Skeletal muscle satellite cell (primary cell): ENCODE results near the gene MAN2A1. TPM values are rescaled to one million over a fixed set of nuclear protein-coding genes. Genes with fewer than 3 reads are reported as not detected.
A peak's percentile ranks its signal among the peaks of the same experiment; 100 is the strongest.

Experiments
- H3K27me3 ChIP-seq: 2 replicates; pipeline ENCODE4 v1.7.0; 2013; ENCODE audit warnings: low read length; ENCODE audit not compliant: control insufficient read depth, insufficient read depth
- H3K36me3 ChIP-seq: 2 replicates; pipeline ENCODE4 v1.7.0; 2013; ENCODE audit warnings: mild to moderate bottlenecking, control low read depth, low read length; ENCODE audit not compliant: insufficient read depth
- H3K4me1 ChIP-seq: 2 replicates; pipeline ENCODE4 v1.7.0; 2013; ENCODE audit warnings: low read length; ENCODE audit not compliant: control insufficient read depth, insufficient read depth
- H3K4me2 ChIP-seq: 2 replicates; pipeline ENCODE4 v1.7.0; 2013; ENCODE audit warnings: mild to moderate bottlenecking, low read length
- H3K4me3 ChIP-seq: 2 replicates; pipeline ENCODE4 v1.7.0; 2013; ENCODE audit warnings: low read length
- H3K9ac ChIP-seq: 2 replicates; pipeline ENCODE4 v1.7.0; 2013; ENCODE audit warnings: mild to moderate bottlenecking, low read depth, low read length, moderate library complexity
- H3K9me3 ChIP-seq: replicated peaks from 2 replicates; pipeline ENCODE4 v1.7.0; 2013; ENCODE audit warnings: mild to moderate bottlenecking, control low read depth, low read length
- total RNA-seq: library from RNA; depleted of rRNA; stranded (reverse); fragments of >200 nt; gene quantifications from 2 replicates; pipeline ENCODE4 v1.2.3, GENCODE V29; 2012; rRNA removed

The MAN2A1 gene
- 35.6 and 39.0 TPM in 2 replicates for total RNA-seq

DNA sequence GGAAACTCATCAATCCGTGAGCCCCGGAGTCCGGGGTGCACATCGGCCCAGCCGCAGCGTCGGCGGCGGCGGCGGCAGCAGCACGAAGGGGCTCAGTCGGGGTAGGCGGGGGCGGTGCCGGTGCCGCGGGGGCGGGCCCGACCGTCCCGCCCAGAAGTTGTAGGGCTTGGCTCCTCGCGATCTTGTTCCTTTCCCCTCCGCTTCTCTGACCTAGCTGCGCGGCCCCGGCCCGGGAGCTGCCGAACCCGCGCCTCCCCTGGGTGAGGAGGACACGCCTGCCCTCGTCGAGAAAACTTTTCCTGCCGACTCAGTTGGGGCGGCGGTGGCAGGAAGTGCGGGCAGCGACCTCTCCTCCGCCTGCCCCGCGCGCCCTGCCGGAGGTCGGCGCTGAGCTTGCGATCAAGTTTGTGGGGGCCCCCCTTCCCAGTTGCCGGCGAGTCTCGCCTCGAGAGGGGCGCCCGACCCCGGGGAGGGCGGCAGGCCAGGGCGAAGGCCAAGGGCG is at the start of gene MAN2A1:
TSS of gene MAN2A1 (plus strand) at position 188 of the 502 bp plus-strand sequence. CDS start 491 bp downstream, outside the sequence.
- Histone ChIP-seq H3K9ac (peak within 1 kb of the TSS; percentile 94), H3K9me3 (peaks cover 7% of the 10 kb centered on the region), H3K4me2 (peak within 1 kb of the TSS; percentile 81), H3K4me1 (peaks cover 33% of the 10 kb centered on the region), H3K36me3 (no peaks in the 10 kb centered on the region), H3K4me3 (peak within 1 kb of the TSS; percentile 96), H3K27me3 (no peaks in the 10 kb centered on the region)

DNA sequence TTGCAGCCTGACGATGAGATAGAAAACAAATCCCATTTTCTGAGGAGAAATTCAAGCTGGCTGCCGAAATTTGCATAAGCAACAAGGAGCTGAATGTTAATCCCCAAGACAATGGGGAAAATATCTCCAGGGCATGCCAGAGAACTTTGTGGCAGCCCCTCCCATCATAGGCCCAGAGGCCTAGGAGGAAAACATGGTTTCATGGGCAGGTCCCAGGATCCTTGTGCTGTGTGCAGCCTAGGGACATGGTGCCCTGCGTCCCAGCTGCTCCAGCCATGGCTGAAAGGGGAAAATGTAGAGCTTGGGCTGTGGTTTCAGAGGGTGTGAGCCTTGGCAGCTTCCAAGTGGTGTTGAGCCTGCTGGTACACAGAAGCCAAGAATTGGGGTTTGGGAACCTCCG is 48.8 kb upstream of the MAN2A1 start:
- no peak overlapping the region for H3K9ac ChIP-seq

DNA sequence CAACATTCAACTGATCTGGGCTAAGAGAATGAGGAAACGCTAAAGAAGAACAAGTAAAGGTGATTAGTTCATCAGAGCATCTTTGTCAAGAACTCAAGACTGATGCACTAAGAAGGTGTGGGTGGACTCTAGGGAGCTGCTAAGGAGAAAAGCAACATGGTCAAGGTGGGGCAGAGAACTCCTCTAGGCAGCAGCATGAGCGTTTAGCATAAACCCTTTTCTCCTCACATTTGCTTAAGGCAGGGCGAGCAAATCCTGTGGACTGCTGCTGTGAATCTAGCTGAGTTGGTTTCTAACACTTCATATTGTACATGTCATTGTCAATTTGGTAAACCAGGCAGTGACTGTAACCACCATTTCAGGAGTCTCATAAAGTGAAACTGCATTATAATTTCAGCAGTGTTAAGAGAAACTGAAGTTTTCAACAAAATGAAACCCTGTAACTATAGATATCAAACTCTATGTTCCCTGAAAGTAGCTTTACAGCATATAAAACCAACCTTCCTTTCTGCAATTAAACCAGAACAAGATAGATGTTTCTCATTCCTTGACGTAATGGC is 45.9 kb upstream of the MAN2A1 start:
- no peak overlapping the region for H3K4me2 ChIP-seq
- H3K9me3 ChIP-seq = no peaks in the 10 kb centered on the region
- no peak overlapping the region for H3K9ac ChIP-seq
- peaks cover 5% of the 10 kb centered on the region for H3K4me1 ChIP-seq
- H3K27me3 ChIP-seq = no peaks in the 10 kb centered on the region
- H3K36me3 ChIP-seq = no peaks in the 10 kb centered on the region
- H3K4me3 ChIP-seq = no peak overlapping the region

More for the DNA sequence above, 48.8 kb upstream of the MAN2A1 start:
- no peaks in the 10 kb centered on the region for H3K36me3 ChIP-seq
- no peaks in the 10 kb centered on the region for H3K9me3 ChIP-seq
- no peak overlapping the region for H3K4me2 ChIP-seq
- H3K27me3 ChIP-seq = no peaks in the 10 kb centered on the region
- peaks cover 5% of the 10 kb centered on the region for H3K4me1 ChIP-seq
- no peak overlapping the region for H3K4me3 ChIP-seq

DNA sequence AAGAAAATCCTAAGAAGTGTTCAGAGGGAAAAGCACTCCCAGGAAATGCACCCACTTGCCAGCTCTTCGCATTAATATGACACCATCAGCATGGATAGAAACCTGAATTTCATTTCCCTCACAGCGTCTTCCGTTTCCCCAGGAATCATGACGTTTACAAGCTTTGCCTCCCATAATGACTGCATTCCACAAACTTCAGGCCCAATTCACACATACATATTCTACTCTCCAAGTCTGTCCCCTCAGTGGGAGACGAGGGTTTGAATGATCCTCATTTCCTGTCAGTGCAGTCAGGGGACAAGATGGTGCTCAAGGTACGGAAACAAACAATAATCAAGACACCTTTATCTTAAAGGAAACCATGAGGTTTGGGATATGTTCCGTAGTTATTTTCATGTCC is 44.9 kb upstream of the MAN2A1 start:
- Histone ChIP-seq H3K4me2 (no peak overlapping the region), H3K27me3 (no peaks in the 10 kb centered on the region), H3K9ac (no peak overlapping the region), H3K9me3 (no peaks in the 10 kb centered on the region), H3K4me3 (no peak overlapping the region), H3K4me1 (peaks cover 5% of the 10 kb centered on the region), H3K36me3 (no peaks in the 10 kb centered on the region)

DNA sequence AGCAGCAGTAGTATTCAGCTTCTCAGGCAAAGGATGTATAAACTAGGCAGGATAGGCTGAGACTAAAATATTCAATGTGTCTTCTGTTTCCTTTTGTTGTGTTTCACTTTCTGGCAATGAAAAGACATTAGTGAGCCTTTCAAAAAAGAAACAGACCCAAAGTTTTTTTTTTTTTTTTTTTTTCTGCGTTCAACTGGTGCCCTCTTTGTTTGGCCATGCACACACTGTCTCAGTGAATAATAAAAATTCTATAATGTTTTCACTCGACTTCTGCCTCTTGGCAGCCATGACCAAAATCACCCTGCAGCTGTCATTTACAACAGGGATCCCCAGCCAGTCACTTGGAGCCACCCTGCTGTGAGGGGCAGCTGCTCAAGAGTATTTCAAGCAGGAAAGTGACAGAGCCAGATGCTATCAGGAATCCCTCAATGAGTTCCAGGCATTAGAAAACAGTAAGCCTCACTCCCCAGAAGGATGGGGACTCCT is 44.0 kb upstream of the MAN2A1 start:
- H3K4me2 ChIP-seq = peak overlapping the region; percentile 10
- H3K4me3 ChIP-seq = no peak overlapping the region
- no peaks in the 10 kb centered on the region for H3K36me3 ChIP-seq
- peaks cover 5% of the 10 kb centered on the region for H3K4me1 ChIP-seq
- H3K9me3 ChIP-seq = no peaks in the 10 kb centered on the region
- H3K9ac ChIP-seq = no peak overlapping the region
- H3K27me3 ChIP-seq = no peaks in the 10 kb centered on the region

DNA sequence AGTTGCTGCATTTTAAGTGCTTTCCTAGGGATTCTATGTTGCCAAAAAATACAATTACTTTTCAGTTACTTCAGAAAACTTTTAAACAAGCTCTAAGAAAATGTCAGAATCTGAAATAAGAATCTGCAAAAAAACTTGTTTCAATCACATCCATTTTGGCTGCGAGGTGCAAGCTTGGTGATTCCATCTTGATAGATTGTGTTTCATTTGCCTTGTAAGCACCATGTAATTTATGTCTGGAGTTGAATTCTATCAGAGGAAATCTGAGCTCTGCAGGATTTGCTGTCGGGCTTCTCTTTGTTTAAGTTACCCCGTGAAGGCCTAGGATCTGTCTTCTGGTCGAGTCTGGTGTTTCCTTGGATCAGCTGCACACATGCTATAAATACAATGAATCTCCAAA is 40.4 kb upstream of the MAN2A1 start:
- Histone ChIP-seq H3K4me1 (peaks cover 10% of the 10 kb centered on the region), H3K27me3 (no peaks in the 10 kb centered on the region), H3K4me2 (no peak overlapping the region), H3K9ac (no peak overlapping the region), H3K9me3 (no peaks in the 10 kb centered on the region), H3K36me3 (no peaks in the 10 kb centered on the region), H3K4me3 (no peak overlapping the region)

DNA sequence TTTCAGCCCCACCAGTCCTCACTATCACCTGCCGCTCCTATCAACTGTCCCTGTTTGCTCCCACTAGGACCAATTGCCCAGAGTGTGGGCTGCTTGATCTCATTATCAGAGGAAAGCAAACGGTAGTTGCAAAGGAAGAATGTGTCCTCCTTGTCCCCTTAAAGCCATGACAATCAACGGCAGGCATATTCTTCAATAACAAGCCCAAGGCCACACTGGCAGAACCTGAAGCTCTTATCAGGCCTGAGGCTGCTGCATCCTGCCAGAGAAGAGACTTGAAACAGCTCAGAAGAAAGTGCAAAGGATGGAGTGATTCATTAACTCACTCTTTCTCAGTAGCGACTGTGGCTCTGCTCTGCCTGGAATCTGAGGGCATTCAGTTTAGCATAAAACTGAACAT is 39.2 kb upstream of the MAN2A1 start:
- H3K9ac ChIP-seq = no peak overlapping the region
- no peak overlapping the region for H3K4me2 ChIP-seq
- H3K4me3 ChIP-seq = no peak overlapping the region
- H3K9me3 ChIP-seq = no peaks in the 10 kb centered on the region
- no peaks in the 10 kb centered on the region for H3K36me3 ChIP-seq
- no peaks in the 10 kb centered on the region for H3K27me3 ChIP-seq
- peaks cover 13% of the 10 kb centered on the region for H3K4me1 ChIP-seq

DNA sequence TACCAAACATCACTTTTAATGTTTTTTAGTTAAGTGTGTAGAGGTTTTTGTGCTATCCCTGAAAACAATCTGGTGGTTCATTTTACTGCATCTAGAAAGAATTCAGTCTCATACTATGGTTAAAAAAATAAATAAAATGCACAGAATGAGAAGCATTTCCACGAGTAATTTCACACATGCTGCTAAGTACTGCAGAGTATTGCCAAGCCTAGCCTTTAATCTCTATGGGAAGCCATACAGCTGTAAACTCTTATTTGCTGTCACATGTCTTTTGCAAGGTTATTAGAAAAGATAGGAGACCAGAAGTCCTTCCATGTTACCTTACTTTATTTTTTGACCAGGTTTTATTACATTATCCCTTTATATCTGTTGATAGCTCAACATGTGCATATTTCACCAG is 37.6 kb upstream of the MAN2A1 start:
- Histone ChIP-seq H3K4me1 (peaks cover 25% of the 10 kb centered on the region), H3K27me3 (no peaks in the 10 kb centered on the region), H3K36me3 (no peaks in the 10 kb centered on the region), H3K9ac (no peak overlapping the region), H3K9me3 (no peaks in the 10 kb centered on the region), H3K4me2 (no peak overlapping the region), H3K4me3 (no peak overlapping the region)

DNA sequence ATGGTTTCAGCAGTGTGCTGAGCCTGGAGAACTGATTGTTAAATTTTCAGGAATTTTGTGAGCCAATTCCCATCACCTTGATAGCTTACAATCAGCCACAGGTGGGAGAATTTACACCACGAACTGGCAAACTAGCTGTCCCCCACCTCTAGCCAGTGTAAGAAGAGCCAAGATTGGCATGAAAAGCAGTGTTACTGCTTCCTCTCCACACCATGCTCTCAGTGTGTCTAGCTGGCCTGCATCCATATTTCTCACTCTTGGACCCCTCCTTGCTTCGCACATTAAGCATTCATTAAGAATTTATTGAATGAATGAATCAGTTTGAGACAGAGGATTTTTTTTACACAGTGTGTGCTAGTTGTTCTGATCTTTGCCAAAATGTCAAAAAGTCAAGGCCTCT is 36.7 kb upstream of the MAN2A1 start:
- H3K4me2 ChIP-seq = no peak overlapping the region
- H3K4me3 ChIP-seq = no peak overlapping the region
- H3K9ac ChIP-seq = no peak overlapping the region
- no peaks in the 10 kb centered on the region for H3K27me3 ChIP-seq
- no peaks in the 10 kb centered on the region for H3K9me3 ChIP-seq
- peaks cover 32% of the 10 kb centered on the region for H3K4me1 ChIP-seq
- no peaks in the 10 kb centered on the region for H3K36me3 ChIP-seq

DNA sequence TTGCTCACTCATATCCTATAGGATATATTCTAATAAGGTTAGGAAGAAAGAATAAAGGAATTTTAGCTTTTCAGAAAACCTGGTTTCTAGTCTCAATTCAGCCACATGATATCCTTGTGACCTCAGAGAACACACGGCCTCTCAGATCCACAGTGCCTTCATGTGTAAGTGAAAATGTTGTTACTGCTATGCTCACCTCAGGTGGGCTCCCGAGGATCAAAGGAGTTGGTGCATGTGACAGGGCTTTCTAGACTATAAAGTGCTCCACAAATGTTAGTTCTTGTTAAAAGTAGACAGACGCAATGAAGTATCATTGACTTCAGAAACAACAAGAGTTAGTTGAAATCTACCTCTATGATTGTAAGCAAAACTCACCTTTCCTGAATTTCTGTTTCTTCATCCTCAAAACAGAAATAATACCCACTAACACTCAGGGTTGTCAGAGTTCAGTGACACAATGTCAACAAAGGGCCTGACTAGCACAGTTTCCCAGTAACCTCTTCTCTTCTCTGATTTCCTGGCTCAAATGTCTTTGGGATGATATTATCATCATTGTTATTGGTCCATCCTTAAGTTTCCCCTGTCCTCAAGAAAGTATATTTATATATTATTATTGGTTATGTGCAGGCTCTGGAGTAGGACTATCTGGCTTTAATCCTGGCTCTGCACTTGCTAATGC is 36.0 kb upstream of the MAN2A1 start:
- Histone ChIP-seq H3K36me3 (no peaks in the 10 kb centered on the region), H3K4me2 (no peak overlapping the region), H3K27me3 (no peaks in the 10 kb centered on the region), H3K9me3 (no peaks in the 10 kb centered on the region), H3K4me1 (peaks cover 32% of the 10 kb centered on the region), H3K4me3 (no peak overlapping the region), H3K9ac (no peak overlapping the region)

DNA sequence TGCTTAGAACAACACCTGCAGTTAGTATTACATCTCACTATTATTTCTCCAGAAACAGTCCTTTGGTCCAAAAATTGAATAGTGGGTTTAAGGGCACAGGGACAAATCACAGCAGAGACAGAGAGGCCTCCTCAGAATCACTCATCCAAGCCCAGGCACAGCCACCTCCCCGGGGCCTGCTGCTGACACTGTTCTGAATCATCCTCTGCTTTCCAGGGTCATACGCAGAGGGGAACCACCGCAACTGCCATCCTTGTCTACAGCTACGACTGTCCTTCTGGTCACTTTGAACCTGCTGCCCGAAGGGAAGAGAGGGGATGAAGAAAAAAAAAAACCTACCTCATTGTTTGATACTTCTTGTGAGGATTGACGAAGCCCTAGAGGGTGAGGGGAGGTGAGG is 35.3 kb upstream of the MAN2A1 start:
- Histone ChIP-seq H3K4me1 (peaks cover 32% of the 10 kb centered on the region), H3K4me3 (no peak overlapping the region), H3K4me2 (no peak overlapping the region), H3K9me3 (no peaks in the 10 kb centered on the region), H3K9ac (no peak overlapping the region), H3K36me3 (no peaks in the 10 kb centered on the region), H3K27me3 (no peaks in the 10 kb centered on the region)

DNA sequence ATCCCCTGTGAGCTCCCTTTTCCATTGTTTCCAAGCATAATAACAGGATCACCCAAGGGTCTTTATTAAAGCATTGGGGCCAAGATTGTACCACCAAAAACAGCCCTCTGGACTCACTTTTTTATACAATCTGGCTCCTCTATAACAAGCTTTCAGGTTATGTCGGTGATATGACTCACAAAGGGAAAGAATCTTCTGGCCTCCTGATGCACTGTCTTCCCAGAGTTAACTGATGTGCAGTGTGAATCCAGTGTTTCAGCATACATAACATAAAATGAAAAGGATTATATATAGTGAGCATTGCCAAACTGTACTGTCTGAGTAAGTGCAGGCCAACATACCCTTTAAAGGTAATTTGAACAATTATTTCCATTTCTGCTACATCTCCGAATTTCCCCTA is 33.9 kb upstream of the MAN2A1 start:
- peaks cover 32% of the 10 kb centered on the region for H3K4me1 ChIP-seq
- H3K9me3 ChIP-seq = no peaks in the 10 kb centered on the region
- H3K4me3 ChIP-seq = no peak overlapping the region
- no peak overlapping the region for H3K9ac ChIP-seq
- no peaks in the 10 kb centered on the region for H3K36me3 ChIP-seq
- H3K27me3 ChIP-seq = no peaks in the 10 kb centered on the region
- no peak overlapping the region for H3K4me2 ChIP-seq
